Measurements from ENCODE around the gene B4GALNT2.
"Not testable (repeated sequence)": the region's sequence is repeated elsewhere in the genome, so short reads cannot be mapped to it uniquely, and the experiment has no call there.

Gene B4GALNT2

GRCh38 chr17:49121696-49122292 is 10.8 kb upstream of the B4GALNT2 start:
- DNase-seq (ENCODE audit: extremely low read depth, insufficient read length): no peak
- Histone ChIP-seq H3K36me3 (ENCODE audit: control insufficient read depth, insufficient read depth, low read length) (no peaks in the 10 kb centered on the region), H3K27me3 (replicated peaks; ENCODE audit: control insufficient read depth, insufficient read depth, low read length) (no peaks in the 10 kb centered on the region; the same call in none of the 2 replicates), H3K4me3 (replicated peaks; ENCODE audit: low read depth, low read length) (no peak overlapping the region)
- no peak for TF ChIP-seq CTCF (IDR thresholded peaks at IDR 0.05; ENCODE audit: insufficient read depth, low read length, poor library complexity, severe bottlenecking)

- H3K4me3 ChIP-seq (replicated peaks; ENCODE audit: low read depth, low read length): no peak overlapping the region
- no peak for TF ChIP-seq CTCF (IDR thresholded peaks at IDR 0.05; ENCODE audit: insufficient read depth, low read length, poor library complexity, severe bottlenecking)
- no peaks in the 10 kb centered on the region; the same call in none of the 2 replicates for H3K27me3 ChIP-seq (replicated peaks; ENCODE audit: control insufficient read depth, insufficient read depth, low read length)
- H3K36me3 ChIP-seq (ENCODE audit: control insufficient read depth, insufficient read depth, low read length): no peaks in the 10 kb centered on the region
- no peak for DNase-seq (ENCODE audit: extremely low read depth, insufficient read length)
Measured at GRCh38 chr17:49122566-49122965, 10.0 kb upstream of the B4GALNT2 start.

- DNase-seq (ENCODE audit: extremely low read depth, insufficient read length): no peak
- Histone ChIP-seq H3K4me3 (replicated peaks; ENCODE audit: low read depth, low read length) (no peak overlapping the region), H3K36me3 (ENCODE audit: control insufficient read depth, insufficient read depth, low read length) (no peaks in the 10 kb centered on the region), H3K27me3 (replicated peaks; ENCODE audit: control insufficient read depth, insufficient read depth, low read length) (no peaks in the 10 kb centered on the region; the same call in none of the 2 replicates)
- no peak for TF ChIP-seq CTCF (IDR thresholded peaks at IDR 0.05; ENCODE audit: insufficient read depth, low read length, poor library complexity, severe bottlenecking)
Measured at GRCh38 chr17:49123061-49123460, 9.5 kb upstream of the B4GALNT2 start.

- no peak for DNase-seq (ENCODE audit: extremely low read depth, insufficient read length)
- no peak overlapping the region for H3K4me3 ChIP-seq (replicated peaks; ENCODE audit: low read depth, low read length)
- no peaks in the 10 kb centered on the region for H3K36me3 ChIP-seq (ENCODE audit: control insufficient read depth, insufficient read depth, low read length)
- no peak for TF ChIP-seq CTCF (IDR thresholded peaks at IDR 0.05; ENCODE audit: insufficient read depth, low read length, poor library complexity, severe bottlenecking)
- H3K27me3 ChIP-seq (replicated peaks; ENCODE audit: control insufficient read depth, insufficient read depth, low read length): no peaks in the 10 kb centered on the region; the same call in none of the 2 replicates
Measured at GRCh38 chr17:49125449-49125848, 7.1 kb upstream of the B4GALNT2 start.

- not testable (repeated sequence) for H3K27me3 ChIP-seq (replicated peaks; ENCODE audit: control insufficient read depth, insufficient read depth, low read length); H3K36me3 ChIP-seq (ENCODE audit: control insufficient read depth, insufficient read depth, low read length); DNase-seq (ENCODE audit: extremely low read depth, insufficient read length); H3K4me3 ChIP-seq (replicated peaks; ENCODE audit: low read depth, low read length)
Measured at GRCh38 chr17:49126183-49126859, 6.2 kb upstream of the B4GALNT2 start.

GRCh38 chr17:49129359-49129950 is 3.1 kb upstream of the B4GALNT2 start:
- not testable (repeated sequence) for H3K4me3 ChIP-seq (replicated peaks; ENCODE audit: low read depth, low read length); H3K27me3 ChIP-seq (replicated peaks; ENCODE audit: control insufficient read depth, insufficient read depth, low read length); H3K36me3 ChIP-seq (ENCODE audit: control insufficient read depth, insufficient read depth, low read length); DNase-seq (ENCODE audit: extremely low read depth, insufficient read length)
